Measurements from ENCODE around the gene TNFAIP2.

The TNFAIP2 gene

GRCh38 chr14:103130965-103131364 lies 7.7 kb downstream of the TNFAIP2 start:
- H3K9ac ChIP-seq = no peak overlapping the region
- H4K20me1 ChIP-seq (ENCODE audit: insufficient read depth) = no peaks in the 10 kb centered on the region
- no peak overlapping the region for H3K4me2 ChIP-seq
- no peak for TF ChIP-seq CTCF (conservative IDR thresholded peaks at IDR 0.05; ENCODE audit: low read depth, low read length)
- no peaks in the 10 kb centered on the region for H3K27me3 ChIP-seq (ENCODE audit: insufficient read depth, low read depth)
- no peak overlapping the region for H2AFZ ChIP-seq (ENCODE audit: low read depth)
- no peak overlapping the region for H3K4me3 ChIP-seq (IDR thresholded peaks at IDR 0.05; ENCODE audit: insufficient read depth, low read depth, low read length)
- no peaks in the 10 kb centered on the region for H3K4me1 ChIP-seq (ENCODE audit: low read depth, poor library complexity, severe bottlenecking)
- no peaks in the 10 kb centered on the region for H3K79me2 ChIP-seq (ENCODE audit: insufficient read depth, low read depth)
- H3K27ac ChIP-seq = no peak overlapping the region
- no peaks in the 10 kb centered on the region for H3K36me3 ChIP-seq (ENCODE audit: insufficient read depth)

GRCh38 chr14:103131580-103131979 lies 8.3 kb downstream of the TNFAIP2 start:
- no peak overlapping the region for H3K9ac ChIP-seq
- no peaks in the 10 kb centered on the region for H3K27me3 ChIP-seq (ENCODE audit: insufficient read depth, low read depth)
- TF ChIP-seq CTCF (conservative IDR thresholded peaks at IDR 0.05; ENCODE audit: low read depth, low read length) = no peak
- H3K4me1 ChIP-seq (ENCODE audit: low read depth, poor library complexity, severe bottlenecking) = no peaks in the 10 kb centered on the region
- H3K4me2 ChIP-seq = no peak overlapping the region
- no peak overlapping the region for H3K4me3 ChIP-seq (IDR thresholded peaks at IDR 0.05; ENCODE audit: insufficient read depth, low read depth, low read length)
- no peaks in the 10 kb centered on the region for H4K20me1 ChIP-seq (ENCODE audit: insufficient read depth)
- no peaks in the 10 kb centered on the region for H3K36me3 ChIP-seq (ENCODE audit: insufficient read depth)
- no peak overlapping the region for H3K27ac ChIP-seq
- no peaks in the 10 kb centered on the region for H3K79me2 ChIP-seq (ENCODE audit: insufficient read depth, low read depth)
- no peak overlapping the region for H2AFZ ChIP-seq (ENCODE audit: low read depth)

- H3K4me3 ChIP-seq (IDR thresholded peaks at IDR 0.05; ENCODE audit: insufficient read depth, low read depth, low read length) = no peak overlapping the region
- no peak overlapping the region for H3K4me2 ChIP-seq
- no peak for TF ChIP-seq CTCF (conservative IDR thresholded peaks at IDR 0.05; ENCODE audit: low read depth, low read length)
Observed at GRCh38 chr14:103132381-103133209, 9.3 kb downstream of the TNFAIP2 start.

GRCh38 chr14:103133210-103134140 lies 10.2 kb downstream of the TNFAIP2 start:
- no peak overlapping the region for H3K27ac ChIP-seq
- no peak overlapping the region for H2AFZ ChIP-seq (ENCODE audit: low read depth)
- H3K36me3 ChIP-seq (ENCODE audit: insufficient read depth) = no peaks in the 10 kb centered on the region
- H4K20me1 ChIP-seq (ENCODE audit: insufficient read depth) = no peaks in the 10 kb centered on the region
- no peak overlapping the region for H3K4me3 ChIP-seq (IDR thresholded peaks at IDR 0.05; ENCODE audit: insufficient read depth, low read depth, low read length)
- H3K9ac ChIP-seq = no peak overlapping the region
- no peaks in the 10 kb centered on the region for H3K27me3 ChIP-seq (ENCODE audit: insufficient read depth, low read depth)
- H3K79me2 ChIP-seq (ENCODE audit: insufficient read depth, low read depth) = no peaks in the 10 kb centered on the region
- H3K4me1 ChIP-seq (ENCODE audit: low read depth, poor library complexity, severe bottlenecking) = no peaks in the 10 kb centered on the region
- H3K4me2 ChIP-seq = no peak overlapping the region
- TF ChIP-seq CTCF (conservative IDR thresholded peaks at IDR 0.05; ENCODE audit: low read depth, low read length) = no peak

More at GRCh38 chr14:103132381-103133209, 9.3 kb downstream of the TNFAIP2 start:
- Histone ChIP-seq H2AFZ (ENCODE audit: low read depth) (no peak overlapping the region), H3K27ac (no peak overlapping the region), H3K36me3 (ENCODE audit: insufficient read depth) (no peaks in the 10 kb centered on the region), H3K79me2 (ENCODE audit: insufficient read depth, low read depth) (no peaks in the 10 kb centered on the region), H3K4me1 (ENCODE audit: low read depth, poor library complexity, severe bottlenecking) (no peaks in the 10 kb centered on the region), H3K9ac (no peak overlapping the region), H3K27me3 (ENCODE audit: insufficient read depth, low read depth) (no peaks in the 10 kb centered on the region), H4K20me1 (ENCODE audit: insufficient read depth) (no peaks in the 10 kb centered on the region)

Measured in KMS-11 (cell line).